Inflammatory macrophage treated with lipopolysaccharide for 1 hour (primary cell): Measurements from ENCODE around the gene PLEKHH2.
"Not testable (repeated sequence)": the region's sequence is repeated elsewhere in the genome, so short reads cannot be mapped to it uniquely, and the experiment has no call there.

Experiments
- DNase-seq, 2 donors: peaks; one replicate each; pipeline ENCODE4 v3.0.0-alpha.2; 2020 to 2022

PLEKHH2 gene

DNA sequence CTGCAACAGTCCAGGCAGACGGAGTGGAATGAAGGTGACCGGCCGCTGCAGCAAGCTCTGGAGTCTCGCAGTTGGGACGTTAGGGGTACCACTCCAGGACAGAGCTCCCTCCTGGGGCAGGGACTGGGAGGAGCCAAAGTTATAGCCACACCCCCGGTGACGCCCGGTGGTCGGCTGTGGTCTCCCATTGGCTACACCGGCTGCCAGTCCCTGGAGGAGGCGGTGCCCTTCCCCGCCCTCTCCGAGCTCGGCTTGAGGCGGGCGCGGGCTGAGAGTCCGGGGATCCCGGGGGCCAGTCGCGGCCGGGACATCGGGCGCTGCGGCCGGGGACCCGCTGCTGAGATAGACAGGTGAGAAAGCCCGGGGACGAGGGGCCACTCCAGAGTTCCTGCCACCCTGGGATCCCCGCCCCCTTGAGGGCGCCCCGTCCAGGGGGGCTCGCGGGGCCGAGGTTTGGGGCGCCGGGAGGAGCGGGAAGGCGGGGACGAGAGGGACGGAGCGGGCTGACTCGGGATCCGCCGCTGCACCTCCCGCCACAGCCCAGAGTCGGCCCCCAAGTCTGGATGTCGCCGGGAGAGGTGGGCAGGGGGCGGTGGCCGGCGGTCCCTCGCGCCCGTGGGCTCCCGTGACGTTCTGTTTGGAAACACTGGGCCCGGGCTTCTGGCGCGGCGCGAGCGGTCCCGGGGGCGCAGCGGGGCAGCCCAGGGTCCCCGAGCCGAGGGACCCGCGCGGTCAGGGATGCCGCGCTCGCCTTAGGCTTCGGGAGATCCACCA lies at the start of gene PLEKHH2:
PLEKHH2 (plus strand) TSS at position 231 of the 774 bp plus-strand sequence. CDS start 7,414 bp downstream, outside the sequence.
- peak; percentile 50 to 87 for DNase-seq

DNA sequence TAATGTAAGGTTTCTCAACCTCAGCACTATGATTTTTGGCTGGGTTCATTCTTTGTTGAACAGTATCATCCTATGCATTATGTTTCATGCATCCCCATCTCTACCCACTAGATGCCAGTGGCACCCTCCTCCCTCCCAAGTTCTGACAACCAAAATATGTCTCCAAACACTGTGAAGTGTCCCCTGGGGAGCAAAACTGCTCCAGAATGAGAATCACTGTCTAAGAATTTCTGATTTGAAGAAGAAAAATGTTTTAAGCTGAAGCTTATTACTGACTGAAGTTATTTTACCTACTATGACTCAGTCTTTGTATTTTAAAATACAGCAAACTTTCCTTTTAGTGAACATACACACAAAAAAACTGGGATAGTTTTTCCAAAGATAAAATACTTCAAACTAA lies 44.6 kb upstream of the PLEKHH2 start:
- no peak for DNase-seq

DNA sequence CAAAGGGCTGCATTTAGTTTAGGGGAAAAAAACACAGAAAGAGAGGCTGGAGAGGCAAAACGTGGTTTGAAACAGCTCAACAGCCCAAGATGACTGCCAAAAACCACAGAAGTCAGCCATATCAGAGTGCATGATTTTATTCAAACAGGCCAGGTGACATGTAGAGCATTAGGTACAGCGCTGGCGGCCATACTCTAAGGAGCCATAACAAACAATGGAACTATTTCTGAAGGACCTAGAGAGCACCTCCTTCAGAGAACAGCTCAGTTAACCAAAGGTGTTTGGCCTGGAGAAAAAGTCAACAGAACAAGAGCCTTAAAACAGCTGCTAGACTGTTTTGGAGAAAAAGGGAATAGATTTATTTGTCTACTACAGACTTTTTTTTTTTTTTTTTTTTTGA lies 43.8 kb upstream of the PLEKHH2 start:
- no peak for DNase-seq

DNA sequence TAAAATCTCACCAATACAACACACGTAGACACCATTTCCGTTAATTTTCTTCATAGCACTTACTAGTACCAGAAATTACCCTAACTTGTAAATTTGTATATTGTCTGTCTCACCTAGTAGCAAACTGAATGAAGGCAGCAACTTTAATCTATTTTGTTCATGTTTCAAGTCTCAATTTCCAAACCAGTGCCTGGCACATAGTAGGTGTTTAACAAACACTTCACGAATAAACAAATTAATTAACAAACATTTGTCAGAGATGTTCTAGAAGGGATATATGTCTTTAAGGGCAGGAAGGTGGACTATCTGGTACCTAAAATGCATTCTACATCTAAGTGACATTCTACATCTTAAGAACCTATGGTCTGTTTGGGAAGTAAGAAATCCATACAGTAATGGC lies 42.2 kb upstream of the PLEKHH2 start:
- no peak for DNase-seq

DNA sequence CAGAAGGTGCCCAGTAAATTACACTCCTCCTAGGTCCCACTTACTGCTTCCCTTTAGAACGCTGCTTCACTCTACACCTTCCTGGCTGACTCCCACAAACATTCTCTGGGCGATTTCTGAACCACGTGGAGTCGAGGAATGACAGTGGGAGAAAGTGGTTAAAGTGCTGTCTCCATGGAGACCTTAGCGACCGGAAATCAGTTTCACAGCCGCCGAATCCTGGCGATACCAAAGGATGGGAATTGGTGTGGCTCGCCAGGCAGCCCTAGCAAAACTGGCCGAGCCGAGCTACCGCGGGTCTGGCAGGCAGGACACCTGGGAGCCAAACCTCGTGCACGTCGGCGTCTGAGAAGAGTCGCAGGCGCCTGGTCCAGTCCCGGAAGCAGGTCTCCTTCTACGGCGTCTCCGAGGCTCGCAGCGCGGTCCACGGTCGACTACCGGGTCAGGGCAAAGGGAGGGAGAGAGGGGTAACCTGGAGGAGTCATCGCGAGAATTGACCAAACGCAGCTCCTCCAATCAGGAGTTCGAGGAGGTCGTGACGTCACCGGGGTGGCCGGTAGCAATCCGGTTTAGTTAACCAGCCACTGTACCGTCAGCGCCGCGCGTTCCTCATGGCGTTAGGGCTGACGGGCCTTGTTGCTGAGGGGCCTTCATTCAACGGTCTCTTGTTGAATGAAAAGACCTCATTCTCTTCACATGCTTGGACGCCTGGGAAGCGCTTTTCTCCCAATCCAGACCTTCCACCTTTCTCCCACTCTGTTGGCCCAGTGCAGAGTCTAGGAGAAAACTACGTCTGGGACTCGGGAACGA lies 41.3 kb upstream of the PLEKHH2 start, which contains the start of gene THADA:
THADA (minus strand) TSS at position 436 of the 810 bp plus-strand sequence. CDS start 3,646 bp downstream, outside the sequence.
- peak; percentile 99 for DNase-seq

DNA sequence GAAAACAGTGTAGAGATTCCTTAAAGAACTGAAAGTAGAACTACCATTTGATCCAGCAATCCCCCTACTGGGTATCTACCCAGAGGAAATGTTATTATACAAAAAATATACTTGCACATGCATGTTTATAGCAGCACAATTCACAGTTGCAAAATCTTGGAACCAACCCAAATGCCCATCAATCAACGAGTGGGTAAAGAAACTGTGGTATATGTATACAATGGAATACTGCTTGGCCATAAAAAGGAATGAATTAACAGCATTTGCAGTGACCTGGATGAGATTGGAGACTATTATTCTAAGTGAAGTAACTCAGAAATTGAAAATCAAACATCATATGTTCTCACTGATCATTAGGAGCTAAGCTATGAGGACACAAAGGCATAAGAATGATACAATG lies 36.5 kb upstream of the PLEKHH2 start:
- DNase-seq, result not testable (repeated sequence)

DNA sequence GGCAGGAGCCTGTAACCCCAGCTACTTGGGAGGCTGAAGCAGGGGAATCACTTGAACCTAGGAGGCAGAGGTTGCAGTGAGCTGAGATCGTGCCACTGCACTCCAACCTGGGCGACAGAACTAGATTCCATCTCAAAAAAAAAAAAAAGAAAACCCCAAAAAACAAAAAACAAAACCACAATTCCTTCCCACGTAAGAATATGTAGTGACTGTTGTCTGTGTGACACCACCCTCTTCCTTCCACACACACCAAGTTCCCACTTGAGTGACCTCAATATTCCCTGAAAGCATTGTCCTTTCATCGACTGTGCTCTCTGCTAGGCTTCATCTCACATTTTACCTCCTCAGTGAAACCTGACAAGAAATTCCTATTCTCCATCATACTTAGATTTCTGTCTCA lies 32.4 kb upstream of the PLEKHH2 start:
- DNase-seq, result peak in 1 of 2 donors; percentile 12

DNA sequence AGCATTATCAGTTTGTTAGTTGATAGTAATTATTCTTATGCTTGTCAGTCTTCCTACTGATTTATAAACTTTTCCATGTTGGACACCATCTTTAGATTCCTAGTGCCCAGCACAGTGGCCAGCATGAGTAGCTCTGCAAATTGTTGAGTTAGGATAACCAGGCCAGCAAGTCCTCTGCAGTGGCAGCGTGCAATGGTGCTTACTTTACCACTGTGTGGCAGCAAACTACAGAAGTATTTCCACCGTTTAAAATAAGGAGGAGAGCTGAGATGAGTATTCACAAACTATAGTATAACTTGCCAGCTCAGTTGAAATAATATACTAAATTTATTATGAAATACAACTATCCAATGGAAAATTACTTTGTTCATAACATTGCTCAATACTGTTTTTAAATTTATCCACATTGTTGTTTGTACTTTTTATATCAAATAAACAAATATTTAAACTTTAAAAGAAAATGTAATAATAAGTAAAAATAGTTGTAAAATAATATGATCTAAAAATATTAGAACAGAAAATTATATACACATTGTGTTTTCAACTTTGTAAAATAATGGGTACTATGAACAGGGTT lies 31.9 kb upstream of the PLEKHH2 start:
- DNase-seq, result peak; percentile 19 to 33

DNA sequence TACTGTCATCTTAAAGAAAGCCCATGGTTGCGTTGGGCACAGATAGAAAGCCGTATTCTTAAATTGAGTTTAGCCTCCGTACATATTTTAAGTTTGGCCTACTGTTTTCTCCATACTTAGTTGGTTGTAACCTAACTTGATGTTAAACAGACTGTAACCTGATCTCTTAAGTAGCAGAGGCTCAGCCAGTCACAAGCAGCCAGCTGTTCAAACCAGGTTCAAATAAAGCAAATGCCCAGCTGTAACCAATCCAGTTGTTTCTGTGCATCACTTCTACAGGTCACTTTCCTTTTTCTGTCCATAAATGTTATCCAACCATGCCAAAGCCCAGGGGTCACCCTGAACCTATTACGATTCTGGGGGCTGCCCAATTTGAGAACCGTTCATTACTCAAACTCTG lies 31.2 kb upstream of the PLEKHH2 start:
- no peak for DNase-seq

DNA sequence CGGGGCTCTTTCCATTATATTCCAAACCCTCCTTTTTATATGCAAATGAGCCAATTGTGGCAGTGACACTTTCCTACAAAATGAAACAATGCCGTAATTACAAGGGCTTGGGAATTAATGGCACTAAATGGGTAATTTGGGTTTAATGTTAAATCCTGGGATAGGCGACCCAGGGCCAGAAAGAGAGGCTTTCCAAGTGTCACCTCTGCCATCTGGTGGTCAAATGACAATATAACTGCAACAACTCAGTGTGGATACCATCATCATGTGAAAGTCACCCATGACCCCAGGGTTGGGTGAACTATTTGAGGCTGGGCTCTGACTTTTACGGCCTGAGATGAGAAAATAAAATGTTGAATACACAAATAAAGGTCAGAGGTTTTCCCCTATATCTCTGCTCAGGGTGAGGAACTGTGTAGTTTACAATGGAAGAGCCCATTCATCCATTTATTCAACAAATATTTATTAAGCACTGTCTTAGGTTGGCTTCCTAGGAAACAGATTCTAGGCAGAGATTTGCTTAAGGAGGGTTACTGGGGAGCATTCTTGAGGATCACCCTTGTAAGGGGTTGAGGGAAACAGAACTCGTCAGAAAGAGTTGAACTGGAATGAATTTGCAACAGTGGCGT lies 27.7 kb upstream of the PLEKHH2 start:
- peak; percentile 35 to 70 for DNase-seq

DNA sequence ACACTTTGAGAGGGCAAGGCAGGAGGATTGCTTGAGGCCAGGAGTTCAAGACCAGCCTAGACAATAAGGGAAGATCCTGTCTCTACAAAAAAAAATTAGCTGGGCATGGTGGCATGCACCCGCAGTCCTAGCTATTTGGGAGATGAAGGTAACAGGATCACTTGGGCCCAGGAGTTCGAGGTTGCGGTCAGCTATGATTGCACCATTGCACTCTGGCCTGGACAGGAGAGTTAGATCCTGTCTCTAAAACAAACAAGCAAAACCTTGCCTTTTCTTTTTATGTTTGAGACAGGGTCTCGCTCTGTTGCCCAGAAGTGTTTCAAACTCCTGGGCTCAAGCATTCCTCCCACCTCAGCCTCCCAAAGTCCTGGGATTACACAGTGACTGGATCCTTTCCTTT lies 26.7 kb upstream of the PLEKHH2 start:
- no peak for DNase-seq

DNA sequence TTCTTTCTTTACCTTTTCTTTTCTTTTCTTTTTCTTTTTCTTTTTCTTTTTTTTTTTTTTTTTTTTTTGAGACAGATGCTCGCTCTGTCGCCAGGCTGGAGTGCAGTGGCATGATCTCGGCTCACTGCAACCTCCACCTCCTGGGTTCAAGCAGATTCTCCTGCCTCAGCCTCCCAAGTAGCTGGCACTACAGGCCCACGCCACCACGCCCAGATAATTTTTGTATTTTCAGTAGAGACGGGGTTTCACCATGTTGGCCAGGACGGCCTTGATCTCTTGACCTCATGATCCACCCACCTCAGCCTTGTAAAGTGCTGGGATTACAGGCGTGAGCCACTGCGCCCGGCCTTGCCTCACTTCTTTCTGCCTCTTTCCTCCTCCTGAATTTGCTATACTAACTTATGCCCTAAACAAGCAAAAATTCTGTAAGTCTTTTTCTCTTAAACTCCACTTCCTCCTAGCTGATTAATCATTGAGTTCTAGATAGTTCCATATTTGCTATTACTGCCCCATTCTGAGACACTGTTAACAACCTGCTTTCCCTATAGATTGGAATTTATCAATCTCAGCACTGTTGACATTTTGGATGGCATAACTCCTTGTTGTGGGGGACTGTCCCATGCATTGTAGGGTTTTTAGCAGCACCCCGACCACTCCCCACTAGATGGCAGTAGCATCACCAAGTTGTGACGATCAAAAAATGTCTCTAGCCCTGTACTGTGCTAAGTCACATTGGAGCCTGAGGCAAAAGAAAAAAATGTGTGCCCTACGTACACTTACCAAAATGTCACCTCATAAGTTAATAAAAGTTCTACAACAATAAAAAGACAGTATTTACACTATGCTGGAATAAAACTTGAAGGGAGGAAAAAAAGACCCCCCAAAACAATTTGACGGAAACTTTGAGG lies 24.8 kb upstream of the PLEKHH2 start:
- peak; percentile 55 to 90 for DNase-seq

DNA sequence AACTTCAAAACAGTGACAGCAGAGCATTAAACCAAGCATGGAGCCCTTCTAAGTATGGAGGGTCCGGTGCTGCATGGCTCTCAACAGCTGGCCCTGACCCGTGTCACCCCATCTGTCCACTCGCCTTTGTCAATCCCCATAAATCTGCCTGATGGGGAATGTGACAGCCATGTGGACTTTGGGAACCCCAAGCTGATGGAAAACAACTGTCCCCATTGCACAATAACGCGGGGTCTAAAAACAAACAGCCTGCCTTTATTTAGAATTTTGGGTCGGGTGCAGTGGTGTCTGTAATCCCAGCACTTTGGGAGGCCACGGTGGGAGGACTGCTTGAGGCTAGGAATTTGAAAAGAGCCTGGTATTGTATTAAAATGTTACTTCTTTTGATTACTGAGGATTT lies 24.1 kb upstream of the PLEKHH2 start:
- no peak for DNase-seq

DNA sequence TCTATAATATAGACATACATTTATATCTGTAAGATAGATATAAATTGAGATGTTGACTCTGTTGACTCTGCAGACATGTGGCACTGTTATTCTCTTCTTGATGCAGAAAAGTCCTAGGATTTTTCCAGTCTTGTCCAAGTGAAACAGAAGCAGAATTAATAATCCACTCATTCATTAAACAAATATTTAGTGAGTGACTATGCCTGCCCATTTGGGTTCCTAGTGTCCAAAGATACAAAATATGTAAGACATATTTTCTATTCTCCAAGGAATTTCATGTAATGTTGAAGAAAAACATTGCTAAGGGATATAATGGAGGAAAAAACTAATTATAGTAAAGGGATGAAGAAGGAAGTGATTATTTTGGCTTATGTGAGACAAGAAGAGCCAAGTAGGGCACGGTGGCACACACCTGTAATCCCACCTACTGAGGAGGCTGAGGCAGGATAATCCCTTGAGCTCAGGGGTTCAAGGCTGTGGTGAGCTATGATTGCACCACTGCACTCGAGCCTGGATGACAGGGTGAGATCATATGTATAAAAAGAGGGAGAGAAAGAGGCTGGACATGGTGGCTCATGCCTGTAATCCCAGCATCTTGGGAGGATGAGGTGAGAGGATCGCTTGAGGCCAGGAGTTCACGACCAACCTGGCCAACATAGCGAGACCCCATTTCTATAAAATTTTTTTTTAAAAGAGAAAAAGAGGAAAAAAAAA lies 19.9 kb upstream of the PLEKHH2 start:
- DNase-seq, result no peak

DNA sequence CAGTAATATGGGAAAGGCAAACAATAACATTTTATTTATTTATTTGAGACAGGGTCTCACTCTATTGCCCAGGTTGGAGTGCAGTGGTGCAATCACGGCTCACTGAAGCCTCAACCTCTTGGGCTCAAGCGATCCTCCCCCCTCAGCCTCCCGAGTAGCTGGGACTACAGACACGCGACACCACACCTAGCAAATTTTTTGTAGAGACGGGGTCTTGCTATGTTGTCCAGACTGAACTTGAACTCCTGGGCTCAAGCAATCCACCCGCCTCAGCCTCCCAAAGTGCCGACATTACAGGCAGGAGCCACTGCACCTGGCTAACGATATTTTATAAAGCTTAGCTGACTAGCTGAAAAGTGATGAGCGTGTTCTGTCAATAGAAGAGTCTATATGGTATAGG lies 17.5 kb upstream of the PLEKHH2 start:
- no peak for DNase-seq

DNA sequence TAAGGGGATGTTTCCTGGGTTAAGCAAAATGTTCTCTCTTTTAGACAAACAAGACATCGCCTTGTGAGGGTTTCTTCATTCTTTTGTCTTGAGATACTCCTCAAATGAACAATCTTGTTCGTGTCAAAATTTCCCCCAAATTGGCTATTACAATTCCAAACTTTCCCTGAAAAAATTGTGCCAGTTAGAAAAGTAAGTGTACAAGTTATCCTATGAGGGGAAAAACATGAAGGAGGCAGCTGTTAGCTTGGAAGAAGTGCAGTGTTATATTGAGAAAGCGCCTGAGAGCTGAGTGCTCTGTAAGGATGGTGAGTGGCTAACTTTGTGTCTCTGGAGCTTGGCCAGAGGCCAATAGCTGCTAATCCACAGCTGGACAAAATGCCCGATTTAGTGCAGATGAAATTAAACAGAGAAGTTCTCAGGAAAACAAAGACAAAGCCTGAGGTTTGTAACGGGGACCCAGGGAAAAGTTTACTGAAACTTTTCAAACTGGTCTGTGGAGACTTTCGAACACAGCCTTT lies 14.1 kb upstream of the PLEKHH2 start:
- no peak for DNase-seq

DNA sequence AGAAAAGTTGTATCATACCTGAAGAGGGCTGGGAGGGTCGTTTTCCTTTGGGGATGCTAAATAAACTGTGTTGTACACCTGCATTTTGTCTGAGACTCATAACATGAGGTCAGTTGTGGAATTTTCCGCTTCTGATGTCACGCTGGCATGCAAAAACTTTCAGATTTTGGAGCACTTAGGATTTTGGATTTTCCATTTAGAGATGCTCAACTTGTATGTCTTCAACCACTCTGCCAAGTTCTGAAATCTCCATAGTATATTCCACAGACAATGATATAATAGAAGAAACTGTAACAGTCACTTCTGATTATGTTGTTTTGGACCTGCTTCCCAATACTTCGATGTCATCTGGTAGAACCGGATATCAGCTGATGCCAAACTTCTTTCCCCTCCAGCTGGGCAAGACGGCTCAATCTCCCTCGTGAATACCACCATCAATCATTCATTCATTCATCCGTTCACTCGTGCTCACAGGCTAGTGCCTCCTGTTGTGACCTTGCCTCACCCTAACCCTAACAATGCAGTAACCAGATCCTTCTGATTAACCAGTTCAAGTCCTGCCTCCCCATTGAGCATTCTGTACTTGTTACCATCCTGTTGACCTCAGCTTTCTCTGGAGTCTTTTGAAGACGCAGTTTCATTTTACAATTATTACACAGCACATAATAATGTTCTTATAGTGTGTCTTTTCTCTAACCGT lies 5.3 kb upstream of the PLEKHH2 start:
- no peak for DNase-seq

DNA sequence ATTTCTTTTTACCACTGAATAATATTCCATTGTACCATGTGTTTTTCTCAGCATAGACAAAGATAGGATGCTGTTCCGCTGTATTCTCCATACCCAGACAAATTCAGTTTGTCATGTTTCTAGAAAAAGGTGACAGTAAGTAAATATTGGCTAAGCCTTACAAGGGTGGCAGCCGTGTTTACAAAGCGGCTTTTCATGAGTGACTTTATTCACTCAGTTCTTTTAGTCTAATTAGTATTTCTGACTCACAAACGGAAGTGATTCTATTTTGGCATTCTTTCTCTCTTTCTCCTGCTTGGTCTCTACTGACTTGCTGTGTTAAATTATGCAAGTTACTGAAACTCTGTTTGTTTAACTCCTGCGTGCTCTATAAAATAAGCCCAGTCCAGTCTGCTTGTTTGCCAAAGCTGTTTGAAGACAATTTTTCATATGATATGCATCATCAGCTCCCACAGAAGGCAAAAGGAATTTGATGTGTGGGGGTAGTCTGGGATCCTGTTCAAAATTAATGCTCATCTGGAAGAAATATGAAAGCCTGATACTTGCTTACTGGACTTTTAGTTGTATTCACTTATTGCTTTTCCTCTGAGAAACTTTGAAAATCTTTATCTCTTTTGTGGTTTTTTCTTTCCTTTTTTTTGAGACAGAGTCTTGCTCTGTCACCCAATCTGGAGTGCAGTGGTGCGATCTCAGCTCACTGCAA lies 2.3 kb upstream of the PLEKHH2 start:
- DNase-seq, result no peak

DNA sequence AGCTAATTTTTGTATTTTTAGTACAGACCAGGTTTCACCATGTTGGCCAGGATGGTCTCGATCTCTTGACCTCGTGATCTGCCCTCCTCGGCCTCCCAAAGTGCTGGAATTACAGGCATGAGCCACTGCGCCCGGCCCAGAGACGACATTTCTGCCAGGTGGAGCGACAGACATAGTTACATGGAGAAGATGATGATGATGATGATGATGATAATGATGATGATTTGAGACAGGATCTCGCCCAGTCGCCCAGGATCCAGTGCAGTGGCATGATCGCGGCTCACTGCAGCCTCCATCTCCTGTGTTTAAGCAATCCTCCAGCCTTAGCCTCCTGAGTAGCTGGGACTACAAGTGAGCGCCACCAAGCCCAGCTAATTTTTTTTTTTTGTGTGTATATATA lies 907 bp upstream of the PLEKHH2 start:
- not testable (repeated sequence) for DNase-seq

DNA sequence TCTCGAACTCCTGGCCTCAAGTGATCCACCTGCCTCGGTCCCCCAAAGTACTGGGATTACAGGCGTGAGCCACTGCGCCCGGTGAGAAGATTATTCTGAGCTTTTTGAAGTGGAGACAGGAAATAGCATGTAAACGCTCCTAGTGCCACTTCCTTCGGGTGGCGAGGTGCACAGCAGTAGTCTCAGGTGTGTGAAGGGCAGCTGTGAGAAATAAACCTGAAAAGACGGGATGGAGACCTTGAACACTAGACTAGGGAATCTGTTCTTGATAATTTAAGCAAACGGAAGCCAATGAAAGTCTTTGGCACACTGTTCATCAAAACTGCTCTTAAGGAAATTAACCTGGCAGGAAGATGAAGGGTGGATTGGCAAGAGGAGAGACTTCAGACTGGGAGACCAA lies 439 bp upstream of the PLEKHH2 start:
- no peak for DNase-seq
